ENCODE results near the gene ASS1.
A peak's percentile ranks its signal among the peaks of the same experiment; 100 is the strongest.

The ASS1 gene

DNA sequence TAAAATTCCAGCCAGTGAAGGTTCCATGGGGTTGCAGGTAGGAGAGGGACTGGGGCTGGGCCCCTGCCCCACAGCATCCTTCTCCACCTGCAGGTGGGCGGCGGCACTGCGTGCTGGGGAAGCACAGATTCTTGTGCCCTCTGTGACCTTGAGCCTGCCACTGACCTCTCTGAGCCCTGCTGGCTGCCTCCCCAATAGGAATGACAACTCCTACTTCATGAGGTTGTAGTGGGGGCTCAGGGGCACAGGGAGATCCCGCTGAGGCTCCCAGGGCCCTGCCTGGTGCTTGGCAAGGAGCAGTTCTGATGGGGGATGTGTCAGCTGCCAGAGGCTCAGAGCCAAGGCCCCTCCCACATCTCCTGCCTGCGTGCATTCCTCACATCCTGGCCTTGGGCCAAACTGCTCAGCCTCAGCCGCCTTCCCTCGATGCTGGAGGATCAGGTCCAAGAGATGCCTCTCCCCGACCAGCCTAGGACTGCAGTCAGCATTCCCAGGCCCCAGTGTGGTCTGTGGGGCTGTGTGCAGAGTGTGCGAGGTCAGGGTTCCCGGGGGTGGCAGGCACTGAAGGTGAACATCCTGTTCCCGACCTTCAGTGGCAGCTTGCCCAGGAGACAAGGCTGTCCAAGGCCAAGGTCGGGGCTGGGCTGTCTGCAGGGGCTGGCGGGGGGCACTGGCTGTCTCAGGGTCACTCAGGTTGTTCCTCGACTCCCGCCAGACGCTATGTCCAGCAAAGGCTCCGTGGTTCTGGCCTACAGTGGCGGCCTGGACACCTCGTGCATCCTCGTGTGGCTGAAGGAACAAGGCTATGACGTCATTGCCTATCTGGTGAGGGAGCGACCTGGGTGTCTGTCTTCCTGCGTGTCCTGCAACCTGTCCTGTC is 7.0 kb downstream of the ASS1 start:
- no peak for DNase-seq (ENCODE audit: extremely low read depth in 1 of 2, low read depth in 1 of 2)

DNA sequence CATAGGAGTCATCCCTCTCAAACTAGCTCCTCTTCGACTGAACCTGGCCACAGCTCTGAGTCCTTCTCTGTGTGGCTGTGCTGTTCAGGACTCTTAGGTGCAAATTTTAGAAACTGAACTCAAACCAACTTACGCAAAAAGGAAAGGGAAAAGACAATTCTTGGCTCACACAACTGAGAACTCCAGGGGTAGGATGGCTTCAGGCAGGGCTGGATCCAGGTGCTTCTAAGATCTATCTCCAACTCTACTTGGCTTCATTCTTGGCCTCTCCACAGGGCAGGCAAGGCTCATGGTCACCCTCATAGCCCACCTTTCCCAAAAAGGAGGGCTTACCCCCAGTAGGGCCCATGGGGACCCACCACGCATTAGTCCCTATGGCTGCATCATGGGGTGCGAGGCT is 8.1 kb downstream of the ASS1 start:
- DNase-seq (ENCODE audit: extremely low read depth in 1 of 2, low read depth in 1 of 2): no peak

DNA sequence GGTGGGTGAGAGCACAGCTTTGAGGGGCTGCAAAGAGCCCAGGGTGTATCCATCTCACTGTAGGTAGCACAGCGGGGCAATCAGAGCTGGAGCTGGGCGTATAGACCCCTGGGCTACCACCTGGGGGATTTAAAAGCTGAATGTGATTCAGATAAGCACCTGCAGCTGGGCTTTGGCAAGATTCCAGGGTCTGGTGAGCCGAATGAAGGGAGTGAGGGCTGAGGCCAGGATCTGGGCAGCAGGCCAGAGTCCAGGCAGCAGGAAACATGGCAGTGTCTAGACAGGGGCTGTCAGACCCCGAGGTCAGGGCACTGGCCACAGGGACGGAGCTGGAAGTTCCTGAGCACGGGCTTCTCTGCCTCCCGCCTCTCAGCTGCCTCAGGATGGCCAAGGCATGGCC is 8.7 kb downstream of the ASS1 start:
- no peak for DNase-seq (ENCODE audit: extremely low read depth in 1 of 2, low read depth in 1 of 2)

DNA sequence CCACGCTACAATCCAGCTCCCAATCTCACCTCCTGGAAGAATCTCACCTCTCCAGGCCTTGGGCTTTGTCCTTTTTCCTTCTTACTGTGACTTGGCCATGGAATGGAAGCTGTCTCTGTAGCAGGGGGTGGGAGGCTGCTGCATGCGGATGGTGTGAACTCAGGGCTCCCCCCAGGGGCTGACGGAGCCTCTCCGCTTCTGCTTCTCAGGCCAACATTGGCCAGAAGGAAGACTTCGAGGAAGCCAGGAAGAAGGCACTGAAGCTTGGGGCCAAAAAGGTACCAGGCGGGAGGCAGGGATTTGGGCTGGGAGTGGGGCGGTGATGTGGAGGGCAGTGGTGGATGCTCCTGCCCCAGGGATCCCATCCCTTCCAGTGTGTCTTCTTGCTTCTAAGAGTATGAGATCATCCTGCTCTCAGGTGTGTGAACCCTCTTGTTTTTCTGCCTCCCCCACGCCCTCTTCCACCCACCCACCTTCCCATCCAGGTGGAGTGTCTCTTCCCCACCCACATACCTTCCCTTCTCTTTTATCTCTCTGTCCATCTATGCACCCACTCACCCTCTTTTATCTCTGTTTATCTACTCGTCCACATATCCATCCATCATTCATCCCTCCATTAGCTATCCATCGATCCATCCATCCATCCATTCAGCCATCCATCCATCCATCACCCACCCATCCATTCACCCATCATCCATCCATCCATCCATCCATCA is 9.5 kb downstream of the ASS1 start:
- no peak for DNase-seq (ENCODE audit: extremely low read depth in 1 of 2, low read depth in 1 of 2)

DNA sequence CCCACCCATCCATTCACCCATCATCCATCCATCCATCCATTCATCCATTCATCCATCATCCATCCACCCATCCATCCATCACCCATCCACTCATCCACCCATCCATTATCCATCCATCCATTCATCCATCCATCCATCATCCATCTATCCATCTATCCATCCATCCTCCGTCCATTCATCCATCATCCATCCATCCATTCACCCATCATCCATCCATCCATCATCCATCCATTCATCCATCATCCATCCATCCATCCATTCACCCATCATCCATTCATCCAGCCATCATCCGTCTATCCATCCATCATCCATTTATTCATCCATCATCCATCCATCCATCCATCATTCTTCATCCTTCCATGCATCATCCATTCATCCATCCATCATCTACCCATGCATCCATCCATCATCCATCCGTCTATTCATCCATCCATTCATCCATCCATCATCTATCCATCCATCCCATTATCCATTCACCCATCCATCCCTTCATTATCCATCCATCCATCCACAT is 10.1 kb downstream of the ASS1 start:
- no peak for DNase-seq (ENCODE audit: extremely low read depth in 1 of 2, low read depth in 1 of 2)

DNA sequence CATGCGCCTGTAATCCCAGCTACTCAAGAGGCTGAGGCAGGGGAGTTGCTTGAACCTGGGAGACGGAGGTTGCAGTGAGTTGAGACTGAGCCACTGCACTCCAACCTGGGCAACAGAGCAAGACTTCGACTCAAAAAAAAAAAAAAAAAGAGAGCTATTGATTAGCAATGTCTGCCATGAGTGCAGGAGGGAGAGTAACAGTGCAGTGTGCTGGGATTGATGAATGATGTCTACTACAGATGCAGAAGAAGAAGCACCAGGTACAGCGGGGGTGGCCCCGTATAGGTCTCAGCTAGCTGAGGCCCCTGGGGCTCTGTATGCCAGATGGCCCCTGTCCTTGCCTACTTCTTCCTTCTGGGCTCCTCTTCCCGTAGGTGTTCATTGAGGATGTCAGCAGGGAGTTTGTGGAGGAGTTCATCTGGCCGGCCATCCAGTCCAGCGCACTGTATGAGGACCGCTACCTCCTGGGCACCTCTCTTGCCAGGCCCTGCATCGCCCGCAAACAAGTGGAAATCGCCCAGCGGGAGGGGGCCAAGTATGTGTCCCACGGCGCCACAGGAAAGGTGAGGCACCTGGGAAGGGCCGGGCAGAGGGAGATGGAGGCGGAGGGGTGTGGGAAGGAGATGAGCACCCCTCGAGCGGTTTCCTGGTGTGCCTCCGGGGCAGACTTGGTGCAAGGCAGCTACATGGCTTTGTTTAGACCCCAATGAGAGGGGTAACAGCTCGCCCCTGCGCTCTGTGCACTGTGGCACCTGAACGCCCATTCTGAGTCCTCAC is 13.5 kb downstream of the ASS1 start:
- DNase-seq (ENCODE audit: extremely low read depth in 1 of 2, low read depth in 1 of 2): no peak

DNA sequence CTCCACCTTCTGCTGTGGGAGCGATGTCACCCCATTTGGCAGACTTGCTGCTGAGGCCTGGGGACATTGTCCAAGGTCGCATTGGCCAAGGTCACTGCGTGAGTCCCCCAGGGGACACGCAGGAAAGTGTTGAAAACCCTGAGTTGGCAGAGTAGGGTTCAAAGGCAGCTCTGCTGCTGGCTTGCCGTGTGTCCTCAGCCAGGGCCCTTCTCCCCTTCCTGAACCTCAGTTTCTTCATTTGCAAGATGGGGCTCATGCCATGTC is 14.0 kb downstream of the ASS1 start:
- DNase-seq (ENCODE audit: extremely low read depth in 1 of 2, low read depth in 1 of 2): no peak

DNA sequence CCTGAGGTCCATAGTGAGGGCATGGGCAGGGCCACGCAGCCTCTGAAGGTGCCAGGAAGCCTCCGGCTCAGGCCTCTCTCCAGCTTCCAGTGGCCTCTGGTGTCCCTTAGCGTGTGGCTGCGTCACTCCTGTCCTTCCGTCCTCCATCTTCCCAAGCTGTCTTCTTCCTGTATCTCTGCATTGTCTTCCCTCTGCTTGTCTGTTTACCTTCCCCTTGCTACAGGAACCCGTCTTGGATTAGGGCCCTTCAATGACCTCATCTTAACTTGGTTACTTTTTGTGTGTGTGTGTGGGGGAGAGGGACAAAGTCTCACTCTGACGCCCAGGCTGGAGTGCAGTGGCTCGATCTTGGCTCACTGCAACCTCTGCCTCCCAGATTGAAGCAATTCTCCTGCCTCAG is 14.4 kb downstream of the ASS1 start:
- no peak for DNase-seq (ENCODE audit: extremely low read depth in 1 of 2, low read depth in 1 of 2)

DNA sequence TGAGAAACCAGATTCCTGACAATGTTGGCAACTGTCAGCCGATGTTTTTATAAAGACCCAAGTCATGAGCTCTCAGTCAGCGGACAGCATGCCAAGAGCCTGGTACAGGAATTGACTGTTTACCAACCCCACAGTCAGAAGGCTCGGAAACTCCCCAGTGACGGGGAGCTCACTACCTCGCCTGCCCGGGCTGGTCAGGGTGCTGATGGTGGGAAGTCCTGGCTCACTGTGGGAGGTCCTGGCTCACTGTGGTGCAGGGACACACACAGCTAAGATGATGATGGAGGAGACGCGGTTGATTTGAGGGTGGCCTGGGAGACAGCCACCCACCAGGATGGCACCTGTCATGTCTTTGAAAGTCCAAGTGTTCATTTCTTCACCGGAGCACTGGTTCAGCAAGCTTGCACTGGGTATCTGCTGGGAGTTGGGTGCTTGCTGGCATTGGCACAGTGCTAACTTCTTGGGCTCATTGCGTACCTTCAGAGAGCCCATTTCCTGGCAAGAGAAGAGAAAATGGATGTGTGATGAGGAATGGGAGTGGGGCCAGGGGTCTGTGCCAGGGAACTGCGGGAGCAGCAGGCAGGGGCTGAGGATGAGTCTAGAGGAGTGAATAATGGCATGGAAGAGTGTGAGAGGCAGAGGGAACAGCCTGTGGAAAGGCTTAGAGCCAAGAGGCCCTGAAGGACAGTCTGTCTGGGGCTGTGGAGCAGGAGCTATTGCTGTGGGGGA is 15.3 kb downstream of the ASS1 start:
- DNase-seq (ENCODE audit: extremely low read depth in 1 of 2, low read depth in 1 of 2): no peak

DNA sequence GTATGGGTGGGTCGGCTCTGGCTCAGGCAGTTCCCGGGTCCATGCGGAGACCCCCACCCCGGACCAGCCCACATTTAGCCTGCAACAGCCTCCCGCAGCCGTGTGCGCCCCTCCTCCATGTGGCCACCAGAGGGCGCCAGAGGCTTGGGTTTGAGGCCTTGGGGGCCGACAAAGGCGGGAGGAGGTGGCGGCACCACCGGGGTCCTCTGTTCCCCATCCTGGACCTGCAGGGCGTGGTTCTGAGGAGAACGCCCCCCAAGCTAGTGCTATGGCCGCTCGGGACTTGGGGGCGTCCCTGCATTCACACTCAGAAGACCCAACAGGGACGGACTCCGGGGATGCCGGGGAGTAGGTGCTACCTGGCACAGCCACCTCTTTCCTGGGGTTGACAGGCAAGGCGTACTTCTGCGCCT is 16.5 kb downstream of the ASS1 start:
- DNase-seq (ENCODE audit: extremely low read depth in 1 of 2, low read depth in 1 of 2): peak; percentile 23 to 73

DNA sequence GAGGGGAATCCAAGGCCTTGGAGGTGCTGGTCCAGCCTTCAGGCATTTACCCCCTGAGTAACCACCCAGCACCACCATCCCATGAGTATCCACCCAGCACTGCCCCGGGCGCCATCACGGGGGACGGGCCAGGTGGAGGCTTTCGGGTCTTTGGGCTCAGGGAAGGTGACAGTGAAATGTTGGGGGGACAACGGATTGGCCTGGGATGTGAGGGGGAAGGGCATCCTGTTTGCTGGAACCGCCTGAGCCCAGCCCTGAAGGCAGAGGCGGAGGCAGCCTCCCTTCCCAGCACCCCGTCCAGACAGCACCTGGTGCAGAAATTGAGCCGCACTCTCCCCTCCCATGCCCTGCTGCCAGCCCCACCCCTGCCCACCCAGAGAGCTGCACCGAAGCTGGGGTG is 17.0 kb downstream of the ASS1 start:
- DNase-seq (ENCODE audit: extremely low read depth in 1 of 2, low read depth in 1 of 2): no peak

DNA sequence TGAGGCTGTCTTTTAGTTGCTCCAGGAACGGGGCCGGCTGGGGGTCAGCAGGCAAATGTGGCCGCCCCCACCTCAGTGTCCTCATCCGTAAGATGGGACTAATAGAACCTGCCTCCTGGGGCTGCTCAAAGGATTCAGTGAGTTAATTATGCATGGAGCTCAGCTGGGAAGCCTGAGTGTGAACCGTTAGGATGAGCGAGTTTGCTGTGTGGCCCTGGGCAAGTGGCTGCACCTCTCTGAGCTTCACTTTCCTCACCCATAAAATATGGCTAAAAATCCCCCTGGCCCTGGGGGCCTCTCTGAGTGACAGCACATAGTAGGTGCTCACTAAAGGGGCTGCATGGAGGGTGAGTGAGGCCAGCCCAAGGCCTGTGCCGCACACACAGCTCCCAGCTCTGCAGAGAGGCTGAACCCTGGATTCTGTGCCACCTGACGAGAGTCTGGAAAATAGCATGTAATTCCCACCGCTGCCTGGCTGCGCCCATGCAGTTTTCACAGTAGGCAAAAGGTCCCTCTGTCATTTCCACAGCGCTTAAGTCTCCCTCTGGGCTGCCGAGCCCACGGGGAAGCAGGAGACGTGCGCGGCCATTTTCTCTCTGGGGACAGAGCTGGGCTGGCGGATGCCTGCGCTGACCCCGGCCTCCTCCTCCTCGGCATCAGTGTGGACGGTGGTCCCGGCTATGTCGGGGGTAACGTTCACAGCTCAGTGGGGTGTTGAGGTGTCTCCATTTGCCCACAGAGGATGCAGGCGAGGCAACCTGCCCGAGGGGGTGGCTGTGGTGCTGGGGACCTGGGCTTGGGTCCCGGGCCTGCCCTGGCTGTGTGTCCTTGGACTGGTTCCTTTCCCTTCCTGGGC is 18.2 kb downstream of the ASS1 start:
- no peak for DNase-seq (ENCODE audit: extremely low read depth in 1 of 2, low read depth in 1 of 2)

DNA sequence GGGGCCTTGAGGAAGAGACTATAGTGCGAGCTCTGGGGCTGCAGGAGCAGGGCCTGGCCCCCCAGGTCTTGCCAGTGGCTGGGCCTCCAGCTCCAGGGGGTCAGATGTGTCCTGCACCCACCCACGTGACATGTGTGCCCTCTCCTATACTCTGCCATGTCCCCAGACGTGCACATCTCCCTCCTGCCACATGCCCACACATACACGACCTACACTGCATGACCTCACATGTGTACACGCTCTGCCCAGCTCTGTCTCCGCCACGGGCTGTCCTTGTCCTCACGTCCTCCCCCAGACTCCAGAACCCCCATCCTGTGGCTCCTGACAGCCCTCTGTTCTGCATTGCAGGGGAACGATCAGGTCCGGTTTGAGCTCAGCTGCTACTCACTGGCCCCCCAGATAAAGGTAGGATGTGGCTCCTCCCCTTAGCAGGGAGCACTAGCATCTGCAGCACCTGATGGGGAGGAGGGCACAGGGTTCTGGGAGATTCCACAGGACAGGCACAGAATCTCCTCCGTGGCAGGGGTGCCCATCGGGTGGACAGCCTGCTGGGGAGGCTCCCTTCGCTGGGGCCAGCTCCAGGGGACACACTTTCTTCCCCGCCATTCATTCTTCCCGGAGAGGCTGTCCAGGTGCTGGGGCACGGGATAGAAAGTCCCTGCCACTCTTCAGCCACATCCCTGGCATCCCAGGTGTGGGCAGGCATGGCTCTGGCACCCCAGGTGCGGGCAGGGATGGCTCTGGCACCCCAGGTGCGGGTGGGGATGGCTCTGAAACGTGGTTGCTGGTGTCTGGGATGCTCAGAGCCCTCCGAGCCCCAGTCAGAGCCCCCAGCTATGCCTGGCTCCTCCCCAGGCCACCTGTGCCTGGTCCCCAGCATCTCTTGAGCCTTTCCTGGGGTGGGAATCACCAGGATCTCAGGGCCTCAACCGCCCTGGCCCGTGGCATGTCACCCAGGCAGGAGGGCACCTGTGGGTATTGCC is 19.3 kb downstream of the ASS1 start:
- DNase-seq (ENCODE audit: extremely low read depth in 1 of 2, low read depth in 1 of 2): no peak

DNA sequence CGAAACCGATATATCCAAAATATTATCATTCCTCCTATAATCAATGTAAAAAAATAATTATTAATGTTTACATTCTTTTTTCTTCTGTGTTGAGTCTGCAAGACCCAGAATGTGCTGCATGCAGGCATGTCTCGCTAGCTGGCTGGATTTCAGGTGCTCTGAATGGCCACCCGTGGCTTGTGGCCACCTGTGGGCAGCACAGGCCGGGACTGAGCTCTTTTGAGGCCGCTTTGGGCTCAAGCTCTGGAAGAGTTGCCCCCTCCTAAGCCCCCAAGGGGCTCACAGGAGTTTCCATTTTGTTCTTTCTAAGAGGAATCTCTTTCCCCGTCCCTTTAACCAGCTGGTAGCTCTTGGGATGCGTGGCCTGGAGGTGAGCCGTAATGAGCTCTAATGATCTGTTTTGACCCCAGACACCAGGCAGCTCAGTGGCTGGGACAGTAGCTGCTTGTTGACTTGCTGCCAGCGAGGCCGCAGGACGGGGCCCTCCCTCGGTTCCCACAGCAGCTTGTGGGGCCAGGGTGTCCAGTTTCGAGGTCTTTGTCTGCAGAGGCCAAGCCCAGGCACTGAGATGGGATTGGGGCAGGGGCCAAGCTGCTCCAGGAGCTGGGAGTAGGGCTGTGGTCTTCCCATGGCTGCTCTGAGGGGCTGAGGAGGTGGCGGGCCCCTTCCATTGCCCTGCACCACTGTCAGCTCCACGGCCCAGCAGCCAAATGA is 20.8 kb downstream of the ASS1 start:
- DNase-seq (ENCODE audit: extremely low read depth in 1 of 2, low read depth in 1 of 2): no peak

DNA sequence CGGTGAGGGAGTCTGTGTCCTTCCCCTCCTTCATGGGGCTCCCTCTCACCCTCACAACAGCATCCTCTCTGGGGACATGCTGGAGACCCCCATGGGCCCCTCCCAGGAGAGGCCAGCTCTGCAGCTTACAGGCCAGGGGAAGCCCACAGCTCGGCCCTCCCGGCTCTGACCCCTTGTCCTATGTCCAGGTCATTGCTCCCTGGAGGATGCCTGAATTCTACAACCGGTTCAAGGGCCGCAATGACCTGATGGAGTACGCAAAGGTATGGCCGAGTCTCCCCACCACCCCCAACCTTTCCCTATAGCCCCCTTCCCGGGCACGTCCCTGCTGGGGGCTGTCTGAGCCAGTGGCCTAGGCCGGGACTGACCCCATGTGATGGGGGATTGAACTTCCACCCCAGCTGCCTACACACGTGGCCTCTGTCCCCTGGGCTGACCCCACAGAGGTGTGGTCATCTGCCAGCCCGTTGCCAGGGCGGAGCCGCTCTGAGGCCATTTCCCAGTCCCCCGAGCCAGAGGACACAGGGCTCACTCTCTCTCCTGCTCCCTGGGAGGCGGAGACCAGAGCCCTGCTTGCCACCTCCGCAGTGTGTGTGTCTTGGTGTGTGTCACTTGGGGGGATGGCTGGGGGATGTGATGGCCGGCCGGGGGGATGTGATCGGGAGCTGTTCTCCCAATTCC is 21.9 kb downstream of the ASS1 start:
- DNase-seq (ENCODE audit: extremely low read depth in 1 of 2, low read depth in 1 of 2): no peak

DNA sequence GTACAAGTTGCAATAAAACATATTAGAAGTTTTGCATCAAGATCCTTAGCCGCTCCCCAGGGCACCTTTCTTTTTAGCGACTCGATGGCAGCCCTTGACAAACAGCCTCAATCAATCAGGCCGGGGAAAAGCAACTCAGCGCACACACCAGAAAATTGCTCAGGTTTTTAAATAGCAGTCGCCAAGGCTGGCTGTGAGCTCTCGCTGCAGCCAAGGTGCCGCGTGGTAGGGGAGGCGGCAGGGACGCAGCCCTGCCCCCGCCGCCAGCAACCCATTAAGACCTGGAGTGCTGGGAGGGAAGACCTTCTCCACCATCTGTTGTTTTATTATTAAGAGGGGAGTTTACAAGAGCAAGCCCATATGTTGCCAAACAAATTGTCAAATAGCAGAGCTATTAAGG is 22.6 kb downstream of the ASS1 start:
- no peak for DNase-seq (ENCODE audit: extremely low read depth in 1 of 2, low read depth in 1 of 2)

DNA sequence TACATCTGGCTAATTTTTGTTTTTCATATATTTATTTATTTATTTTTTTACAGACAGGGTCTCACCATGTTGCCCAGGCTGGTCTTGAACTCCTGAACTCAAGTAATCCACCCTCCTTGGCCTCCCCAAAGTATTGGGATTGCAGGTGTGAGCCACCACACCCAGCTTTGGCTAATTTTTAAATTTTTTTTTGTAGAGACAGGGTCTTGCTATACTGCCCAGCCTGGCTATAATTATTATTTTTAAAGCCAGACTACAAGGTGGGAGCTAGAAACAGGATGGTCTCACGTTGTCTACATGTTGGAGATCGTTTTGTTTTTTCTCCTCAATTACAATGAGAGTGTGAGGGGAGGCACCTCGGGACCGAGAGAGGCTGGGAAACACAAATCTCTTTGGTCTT is 23.8 kb downstream of the ASS1 start:
- no peak for DNase-seq (ENCODE audit: extremely low read depth in 1 of 2, low read depth in 1 of 2)

DNA sequence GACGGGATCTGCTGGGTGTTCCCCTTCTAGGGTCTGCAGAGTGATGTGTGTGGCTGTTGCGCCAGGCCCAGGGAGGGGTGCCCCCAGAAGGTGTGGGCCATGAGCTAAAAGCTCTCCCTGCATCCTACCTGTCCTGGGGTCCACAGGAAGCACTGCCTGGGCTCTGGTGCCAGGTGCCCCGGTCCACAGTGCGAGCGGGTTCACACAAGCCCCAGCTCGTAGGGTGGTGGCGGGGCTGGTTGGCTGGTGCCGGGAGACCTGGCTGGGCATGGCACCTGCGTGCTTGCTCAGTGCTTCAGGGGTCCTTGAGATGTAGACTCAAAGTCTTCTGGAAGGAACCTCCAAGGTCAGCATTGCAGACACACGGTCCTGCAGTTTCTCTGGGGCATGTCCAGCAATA is 25.5 kb downstream of the ASS1 start:
- no peak for DNase-seq (ENCODE audit: extremely low read depth in 1 of 2, low read depth in 1 of 2)
